Nephron (organoid): ENCODE results near the gene HACD2.

Experiments
- H3K27ac Mint-ChIP-seq, 3 experiments: 2 replicates each; pipeline ENCODE4 v1.8.0; 2020; ENCODE audit warnings: mixed read lengths in 3 of 3, mild to moderate bottlenecking in 2 of 3, moderate library complexity in 1 of 3
- H3K27me3 Mint-ChIP-seq: 2 replicates; pipeline ENCODE4 v1.8.0; 2021; ENCODE audit warnings: low read depth, mild to moderate bottlenecking, moderate library complexity, mixed read lengths
- H3K36me3 Mint-ChIP-seq: 2 replicates; pipeline ENCODE4 v1.8.0; 2020; ENCODE audit warnings: low read depth, mixed read lengths
- H3K4me1 Mint-ChIP-seq: 2 replicates; pipeline ENCODE4 v1.8.0; 2020; ENCODE audit warnings: mixed read lengths
- H3K4me3 Mint-ChIP-seq, 3 experiments: 2 replicates each; pipeline ENCODE4 v1.8.0; 2020; ENCODE audit warnings: mild to moderate bottlenecking in 3 of 3, mixed read lengths in 3 of 3, moderate library complexity in 2 of 3
- H3K9me3 Mint-ChIP-seq: 2 replicates; pipeline ENCODE4 v1.8.0; 2020; ENCODE audit warnings: mixed read lengths
- CTCF ChIP-seq, 3 experiments: fragments of 200-600 bp; sonication (generic); IDR thresholded peaks; one replicate each; pipeline ENCODE4 v1.5.0; 2021; ENCODE audit warnings: antibody characterized with exemption in 3 of 3; ENCODE audit not compliant: unreplicated experiment in 3 of 3

HACD2 gene

GRCh38 chr3:123597561-123597960 lies 12.7 kb upstream of the HACD2 start:
- peaks cover 5% of the 10 kb centered on the region for H3K4me1 Mint-ChIP-seq
- no peaks in the 10 kb centered on the region for H3K9me3 Mint-ChIP-seq
- H3K27ac Mint-ChIP-seq = peak overlapping the region in 1 of 3 experiments; percentile 39
- H3K27me3 Mint-ChIP-seq = no peaks in the 10 kb centered on the region
- no peak overlapping the region for H3K4me3 Mint-ChIP-seq
- no peak for TF ChIP-seq CTCF (IDR thresholded peaks at IDR 0.05; ENCODE audit: unreplicated experiment in 3 of 3)
- H3K36me3 Mint-ChIP-seq = peaks cover 20% of the 10 kb centered on the region

GRCh38 chr3:123595396-123596180 lies 10.7 kb upstream of the HACD2 start:
- no peaks in the 10 kb centered on the region for H3K27me3 Mint-ChIP-seq
- no peak for TF ChIP-seq CTCF (IDR thresholded peaks at IDR 0.05; ENCODE audit: unreplicated experiment in 3 of 3)
- H3K36me3 Mint-ChIP-seq = peaks cover 35% of the 10 kb centered on the region
- peaks cover 5% of the 10 kb centered on the region for H3K9me3 Mint-ChIP-seq
- H3K4me3 Mint-ChIP-seq = no peak overlapping the region
- peaks cover 5% of the 10 kb centered on the region for H3K4me1 Mint-ChIP-seq
- no peak overlapping the region for H3K27ac Mint-ChIP-seq

- Mint-ChIP-seq H3K27me3 (no peaks in the 10 kb centered on the region), H3K27ac (no peak overlapping the region), H3K4me1 (peaks cover 5% of the 10 kb centered on the region), H3K4me3 (no peak overlapping the region), H3K36me3 (peaks cover 43% of the 10 kb centered on the region), H3K9me3 (peaks cover 7% of the 10 kb centered on the region)
- no peak for TF ChIP-seq CTCF (IDR thresholded peaks at IDR 0.05; ENCODE audit: unreplicated experiment in 3 of 3)
Measured at GRCh38 chr3:123593381-123593780, 8.5 kb upstream of the HACD2 start.

- Mint-ChIP-seq H3K27ac (no peak overlapping the region), H3K9me3 (peaks cover 7% of the 10 kb centered on the region), H3K27me3 (no peaks in the 10 kb centered on the region), H3K36me3 (peaks cover 44% of the 10 kb centered on the region), H3K4me3 (no peak overlapping the region), H3K4me1 (peaks cover 5% of the 10 kb centered on the region)
- no peak for TF ChIP-seq CTCF (IDR thresholded peaks at IDR 0.05; ENCODE audit: unreplicated experiment in 3 of 3)
Measured at GRCh38 chr3:123590685-123591450, 6.0 kb upstream of the HACD2 start.

GRCh38 chr3:123587401-123587800 lies 2.5 kb upstream of the HACD2 start:
- no peak for TF ChIP-seq CTCF (IDR thresholded peaks at IDR 0.05; ENCODE audit: unreplicated experiment in 3 of 3)
- Mint-ChIP-seq H3K36me3 (peaks cover 39% of the 10 kb centered on the region), H3K9me3 (peaks cover 7% of the 10 kb centered on the region), H3K4me3 (peak overlapping the region; percentile 50 to 76 (median 58)), H3K27ac (no peak overlapping the region), H3K4me1 (peaks cover 18% of the 10 kb centered on the region), H3K27me3 (no peaks in the 10 kb centered on the region)
